ENCODE data around the gene FRMD4A.
"Not testable (repeated sequence)": the region's sequence is repeated elsewhere in the genome, so short reads cannot be mapped to it uniquely, and the experiment has no call there.

DNA sequence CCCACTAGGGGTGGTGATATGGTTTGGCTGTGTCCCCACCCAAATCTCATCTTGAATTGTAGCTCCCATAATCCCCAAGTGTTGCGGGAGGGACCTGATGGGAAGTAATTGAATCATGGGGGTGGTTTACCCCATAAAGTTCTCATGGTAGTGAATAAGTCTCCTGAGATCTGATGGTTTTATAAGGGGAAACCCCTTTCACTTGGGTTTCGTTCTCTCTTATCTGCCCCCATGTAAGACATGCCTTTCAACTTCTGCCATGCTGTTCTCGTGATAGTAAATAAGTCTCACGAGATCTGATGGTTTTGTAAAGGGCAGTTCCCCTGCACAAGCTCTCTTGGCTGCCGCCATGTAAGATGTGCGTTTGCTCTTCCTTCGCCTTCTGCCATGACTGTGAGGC, 117.0 kb downstream of the FRMD4A start:
- TF ChIP-seq POLR2AphosphoS5, POLR2A, EP300 (IDR thresholded peaks at IDR 0.05): not testable (repeated sequence)
- TF ChIP-seq, protein P1, sequence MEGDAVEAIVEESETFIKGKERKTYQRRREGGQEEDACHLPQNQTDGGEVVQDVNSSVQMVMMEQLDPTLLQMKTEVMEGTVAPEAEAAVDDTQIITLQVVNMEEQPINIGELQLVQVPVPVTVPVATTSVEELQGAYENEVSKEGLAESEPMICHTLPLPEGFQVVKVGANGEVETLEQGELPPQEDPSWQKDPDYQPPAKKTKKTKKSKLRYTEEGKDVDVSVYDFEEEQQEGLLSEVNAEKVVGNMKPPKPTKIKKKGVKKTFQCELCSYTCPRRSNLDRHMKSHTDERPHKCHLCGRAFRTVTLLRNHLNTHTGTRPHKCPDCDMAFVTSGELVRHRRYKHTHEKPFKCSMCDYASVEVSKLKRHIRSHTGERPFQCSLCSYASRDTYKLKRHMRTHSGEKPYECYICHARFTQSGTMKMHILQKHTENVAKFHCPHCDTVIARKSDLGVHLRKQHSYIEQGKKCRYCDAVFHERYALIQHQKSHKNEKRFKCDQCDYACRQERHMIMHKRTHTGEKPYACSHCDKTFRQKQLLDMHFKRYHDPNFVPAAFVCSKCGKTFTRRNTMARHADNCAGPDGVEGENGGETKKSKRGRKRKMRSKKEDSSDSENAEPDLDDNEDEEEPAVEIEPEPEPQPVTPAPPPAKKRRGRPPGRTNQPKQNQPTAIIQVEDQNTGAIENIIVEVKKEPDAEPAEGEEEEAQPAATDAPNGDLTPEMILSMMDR (IDR thresholded peaks at IDR 0.05): not testable (repeated sequence)

Data from stomach (tissue), 4 donors.